ENCODE data around the gene HDAC4.

The HDAC4 gene

GRCh38 chr2:239222312-239222660 lies 178.5 kb downstream of the HDAC4 start:
- DNase-seq (ENCODE audit: low spot score), result no peak

GRCh38 chr2:239220981-239221396 lies 179.8 kb downstream of the HDAC4 start:
- DNase-seq (ENCODE audit: low spot score), result peak; percentile 44

GRCh38 chr2:239220341-239220740 lies 180.5 kb downstream of the HDAC4 start:
- DNase-seq (ENCODE audit: low spot score), result no peak

GRCh38 chr2:239216614-239217273 lies 184.1 kb downstream of the HDAC4 start:
- DNase-seq (ENCODE audit: low spot score), result no peak

GRCh38 chr2:239215988-239216613 lies 184.7 kb downstream of the HDAC4 start:
- no peak for DNase-seq (ENCODE audit: low spot score)

GRCh38 chr2:239215136-239215925 lies 185.5 kb downstream of the HDAC4 start:
- no peak for DNase-seq (ENCODE audit: low spot score)

GRCh38 chr2:239214725-239215124 lies 186.1 kb downstream of the HDAC4 start:
- no peak for DNase-seq (ENCODE audit: low spot score)

GRCh38 chr2:239213643-239214101 lies 187.1 kb downstream of the HDAC4 start:
- DNase-seq (ENCODE audit: low spot score), result no peak

- no peak for DNase-seq (ENCODE audit: low spot score)
These were observed 187.7 kb downstream of the HDAC4 start for GRCh38 chr2:239212929-239213642.

GRCh38 chr2:239212121-239212928 lies 188.5 kb downstream of the HDAC4 start:
- no peak for DNase-seq (ENCODE audit: low spot score)

- no peak for DNase-seq (ENCODE audit: low spot score)
These were observed 189.3 kb downstream of the HDAC4 start for GRCh38 chr2:239211396-239212094.

GRCh38 chr2:239209783-239210182 lies 191.0 kb downstream of the HDAC4 start:
- DNase-seq (ENCODE audit: low spot score), result no peak

- DNase-seq (ENCODE audit: low spot score), result no peak
These were observed 192.2 kb downstream of the HDAC4 start for GRCh38 chr2:239208465-239209180.

- DNase-seq (ENCODE audit: low spot score), result no peak
These were observed 194.0 kb downstream of the HDAC4 start for GRCh38 chr2:239206851-239207250.

GRCh38 chr2:239206042-239206441 lies 194.8 kb downstream of the HDAC4 start:
- no peak for DNase-seq (ENCODE audit: low spot score)

GRCh38 chr2:239204876-239205468 lies 195.8 kb downstream of the HDAC4 start:
- DNase-seq (ENCODE audit: low spot score), result no peak

- DNase-seq (ENCODE audit: low spot score), result no peak
These were observed 196.5 kb downstream of the HDAC4 start for GRCh38 chr2:239204136-239204875.

GRCh38 chr2:239203443-239204135 lies 197.2 kb downstream of the HDAC4 start:
- DNase-seq (ENCODE audit: low spot score), result no peak
